ENCODE data around the gene USP7.
"Not testable (repeated sequence)": the region's sequence is repeated elsewhere in the genome, so short reads cannot be mapped to it uniquely, and the experiment has no call there.

USP7 gene

DNA sequence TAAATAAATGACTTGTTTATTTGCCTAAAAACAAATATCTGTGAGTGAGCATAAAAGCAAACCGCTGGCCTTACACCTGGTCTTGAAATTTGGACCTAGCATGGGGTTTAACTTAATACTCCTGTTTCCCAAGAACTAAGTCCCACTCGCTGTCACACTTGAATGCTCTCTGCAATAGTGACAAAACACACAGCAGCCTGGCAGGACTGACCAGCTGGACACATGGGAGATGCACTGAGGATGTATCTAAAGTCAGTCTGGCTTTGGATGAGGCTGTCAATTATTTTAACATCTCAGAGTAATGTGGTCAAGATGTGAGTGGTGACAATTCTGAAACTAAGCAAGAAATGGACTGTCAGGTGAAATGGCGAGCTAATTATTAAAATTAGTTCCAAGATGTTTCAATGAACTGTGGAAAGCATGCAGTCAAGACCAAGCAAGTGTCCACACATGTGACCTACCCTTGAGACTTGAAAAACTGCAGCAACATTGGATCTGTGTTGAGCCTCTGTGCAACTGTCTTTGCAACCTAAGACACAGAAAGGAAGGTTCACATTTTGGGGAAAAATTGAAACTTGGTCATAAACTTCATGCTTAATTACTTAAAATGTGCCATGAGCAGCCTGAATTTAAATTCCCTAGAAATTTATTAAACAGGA, 64.9 kb downstream of the USP7 start:
- DNase-seq, result no peak

DNA sequence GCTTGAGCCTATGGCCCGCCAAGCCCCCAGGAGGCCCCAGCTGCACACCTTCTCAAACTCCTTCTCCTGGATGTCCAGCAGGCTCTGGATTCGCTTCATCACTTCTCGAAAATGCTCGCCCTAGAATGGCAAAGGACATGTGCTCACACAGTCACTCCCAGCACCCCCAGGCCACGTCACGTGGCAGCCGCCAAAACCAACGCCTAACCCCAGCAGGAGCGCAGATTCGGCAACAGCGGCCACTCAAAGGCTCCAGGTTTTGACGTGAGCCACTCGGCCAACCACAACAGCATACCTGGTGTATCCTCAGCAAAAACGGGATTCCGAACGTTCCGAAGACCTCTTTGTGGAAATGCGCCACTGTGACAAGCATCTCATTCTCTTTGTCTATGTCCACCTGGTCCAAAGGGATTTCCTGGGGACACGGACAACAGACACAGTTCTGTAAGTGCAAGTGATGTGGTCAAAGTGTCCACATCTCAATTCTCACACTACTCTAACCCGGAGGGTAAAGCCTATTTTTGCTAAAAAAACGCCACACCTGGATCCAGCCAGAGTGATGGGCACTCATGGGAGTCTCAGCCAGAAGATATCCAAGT, 68.9 kb downstream of the USP7 start:
- DNase-seq, result no peak

DNA sequence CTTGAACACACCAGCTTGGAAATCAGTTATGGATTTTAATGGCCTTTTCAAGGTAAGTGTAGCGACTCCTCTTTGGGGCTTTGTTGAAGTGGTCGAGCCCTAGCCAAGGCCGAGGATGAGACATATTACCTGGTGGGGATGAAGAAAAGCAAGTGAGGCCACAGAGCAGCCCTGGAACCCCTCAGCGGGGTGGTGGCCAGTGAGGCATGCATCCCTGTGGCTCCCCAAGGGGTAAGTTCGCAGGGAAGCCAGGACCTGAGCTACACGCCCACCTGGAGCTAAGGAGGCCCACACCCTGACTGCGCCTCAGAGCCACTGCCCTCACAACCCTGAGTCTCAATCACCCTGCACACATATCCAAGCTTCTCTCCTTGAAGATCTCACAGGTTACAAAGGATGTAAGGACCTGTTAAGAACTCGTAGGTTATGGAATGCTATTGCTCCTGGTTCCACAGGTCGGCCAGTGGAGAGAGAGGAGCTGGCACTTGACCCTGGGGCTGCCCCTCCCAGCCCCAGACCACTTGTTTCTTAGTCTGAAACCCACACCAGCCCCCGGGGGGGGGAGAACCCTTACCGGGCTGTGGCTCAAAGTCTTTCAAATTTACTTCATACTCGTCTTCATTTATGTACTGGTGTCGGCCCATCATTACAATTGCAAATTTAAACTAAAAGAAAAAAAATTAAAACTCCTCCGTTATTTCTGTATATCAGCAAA, 69.6 kb downstream of the USP7 start:
- no peak for DNase-seq

DNA sequence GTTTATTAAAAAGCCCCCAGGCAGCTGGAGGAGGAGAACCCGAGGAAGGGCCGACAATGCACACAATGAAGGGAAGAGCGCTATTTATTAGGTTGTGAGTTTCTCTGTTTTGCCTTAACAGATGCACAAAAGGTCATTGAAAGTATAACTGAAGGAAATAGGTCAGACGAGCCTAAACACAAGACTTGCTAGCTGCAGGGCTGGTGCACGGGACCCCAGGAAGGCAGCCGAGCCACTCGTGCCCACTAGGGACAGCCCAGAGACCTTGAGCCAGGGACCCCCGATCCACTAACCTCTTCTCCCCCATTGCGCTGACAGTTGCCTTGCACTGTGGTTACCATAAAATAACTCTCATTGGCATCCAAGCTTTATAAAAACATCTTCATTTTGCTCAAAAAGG, 70.3 kb downstream of the USP7 start:
- DNase-seq, result no peak

DNA sequence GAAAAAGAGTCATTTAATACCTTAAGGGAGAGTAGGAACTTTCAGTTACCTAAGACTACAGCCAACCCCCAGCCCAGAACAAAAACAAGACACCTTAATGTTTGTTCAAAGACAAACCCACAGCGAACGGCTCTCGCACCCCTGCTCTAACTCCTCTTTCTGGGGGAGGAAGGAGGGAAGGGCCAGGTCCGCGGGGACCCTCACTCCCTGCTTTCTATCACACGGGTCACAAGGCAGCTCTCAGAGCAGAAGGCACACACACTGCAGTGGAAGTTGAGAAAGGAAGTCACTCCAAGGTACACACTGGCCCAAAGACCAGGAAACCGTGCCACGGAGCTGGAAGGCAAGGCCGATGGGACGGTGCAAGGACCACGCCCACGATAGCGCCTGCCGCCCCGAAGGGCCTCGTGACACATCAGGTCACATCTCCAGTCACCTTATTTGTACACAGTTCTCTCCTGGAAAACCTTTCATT, 71.6 kb downstream of the USP7 start:
- DNase-seq, result no peak

DNA sequence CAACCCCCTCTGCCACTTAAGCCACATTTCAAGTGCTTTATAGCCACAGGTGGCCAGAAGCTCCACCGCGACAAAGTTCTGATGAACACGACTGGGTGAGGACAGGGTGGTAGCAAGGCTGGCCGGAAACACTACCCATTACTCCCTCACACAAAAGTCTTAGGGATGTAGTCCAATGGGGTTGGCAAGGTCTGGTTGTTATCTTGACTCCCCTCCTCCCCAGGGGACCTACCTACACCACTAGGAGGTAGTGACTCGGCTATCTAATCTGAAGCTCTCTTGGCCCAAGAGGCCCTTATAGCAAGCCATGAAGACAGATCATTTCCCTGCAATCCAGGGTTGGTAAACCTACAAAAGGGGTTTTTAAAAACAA, 73.2 kb downstream of the USP7 start:
- no peak for DNase-seq

DNA sequence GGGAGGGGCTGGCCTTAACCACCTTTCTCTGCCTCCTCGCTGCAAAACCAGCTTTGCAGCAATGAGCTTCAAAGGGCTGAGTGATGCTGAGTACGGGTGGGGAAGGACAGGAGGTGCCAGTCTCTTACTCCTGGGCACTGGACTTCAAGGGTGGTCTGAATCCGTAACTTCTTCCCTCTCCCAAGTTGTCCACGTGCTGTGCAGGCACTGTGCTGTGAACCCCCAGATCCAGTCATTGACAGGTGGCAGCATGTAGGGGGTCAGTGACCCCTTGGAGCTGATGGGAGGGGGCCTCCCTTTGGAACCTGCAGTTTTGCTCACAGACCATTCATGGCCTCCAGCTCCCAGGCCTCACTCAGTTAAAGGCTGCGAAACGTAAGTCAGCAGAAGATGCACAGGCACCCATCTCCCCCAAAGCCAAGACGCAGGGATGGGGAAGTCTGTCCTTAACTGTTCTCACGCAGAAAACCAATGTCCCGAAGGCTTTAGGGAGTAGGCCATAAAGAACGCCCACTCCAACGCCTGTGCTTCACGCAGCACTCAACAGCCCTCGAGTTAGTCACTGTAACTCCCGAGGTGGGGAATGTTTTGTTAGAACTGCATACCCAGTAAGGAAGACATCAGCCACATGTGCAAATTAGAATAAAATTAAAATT, 73.7 kb downstream of the USP7 start:
- no peak for DNase-seq

DNA sequence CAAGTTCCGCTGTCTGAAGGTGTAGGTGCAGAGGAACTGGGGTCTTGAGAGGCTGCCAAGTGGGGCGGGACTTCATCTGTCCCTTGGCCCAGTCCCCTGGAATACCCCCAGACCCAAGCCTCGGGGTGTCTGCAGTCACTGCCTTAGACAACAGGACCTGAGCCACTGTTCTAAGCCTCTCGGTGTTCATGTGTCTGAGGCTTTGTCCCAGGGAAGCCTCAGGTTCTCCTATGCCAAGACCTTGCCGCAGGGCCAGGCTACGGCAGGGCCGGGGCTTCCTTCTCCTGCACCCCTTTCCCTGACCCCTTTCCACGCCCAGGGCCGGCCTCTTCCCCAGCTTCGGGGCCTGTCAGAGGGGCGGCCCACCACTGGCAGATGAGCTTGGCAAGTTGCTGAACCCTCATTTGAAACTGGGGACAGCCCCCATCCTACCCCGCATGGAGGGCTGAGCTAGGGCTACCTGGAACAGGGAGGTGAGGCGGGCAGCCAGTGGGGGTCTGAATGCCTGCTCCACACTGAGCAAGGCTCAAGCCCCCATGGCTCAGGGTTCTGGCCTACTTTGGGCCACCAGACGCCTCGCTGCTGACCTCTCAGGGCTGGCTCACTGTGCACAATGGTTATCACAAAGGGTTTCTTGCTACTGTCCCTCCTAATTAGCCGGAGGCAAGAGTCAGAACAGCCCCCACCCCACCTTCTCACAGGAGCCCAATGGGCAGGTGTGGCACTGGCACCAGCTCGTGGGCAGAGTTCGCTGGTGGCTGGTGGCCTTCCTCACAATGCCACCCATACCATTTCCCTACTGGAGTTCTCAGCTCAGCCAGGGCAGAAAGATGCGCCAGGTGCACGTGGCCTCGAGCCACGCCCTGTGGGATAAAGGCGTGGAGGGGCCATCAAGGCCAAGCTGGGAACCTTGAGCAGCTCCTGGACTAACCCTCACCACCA, 74.5 kb downstream of the USP7 start:
- no peak for DNase-seq

DNA sequence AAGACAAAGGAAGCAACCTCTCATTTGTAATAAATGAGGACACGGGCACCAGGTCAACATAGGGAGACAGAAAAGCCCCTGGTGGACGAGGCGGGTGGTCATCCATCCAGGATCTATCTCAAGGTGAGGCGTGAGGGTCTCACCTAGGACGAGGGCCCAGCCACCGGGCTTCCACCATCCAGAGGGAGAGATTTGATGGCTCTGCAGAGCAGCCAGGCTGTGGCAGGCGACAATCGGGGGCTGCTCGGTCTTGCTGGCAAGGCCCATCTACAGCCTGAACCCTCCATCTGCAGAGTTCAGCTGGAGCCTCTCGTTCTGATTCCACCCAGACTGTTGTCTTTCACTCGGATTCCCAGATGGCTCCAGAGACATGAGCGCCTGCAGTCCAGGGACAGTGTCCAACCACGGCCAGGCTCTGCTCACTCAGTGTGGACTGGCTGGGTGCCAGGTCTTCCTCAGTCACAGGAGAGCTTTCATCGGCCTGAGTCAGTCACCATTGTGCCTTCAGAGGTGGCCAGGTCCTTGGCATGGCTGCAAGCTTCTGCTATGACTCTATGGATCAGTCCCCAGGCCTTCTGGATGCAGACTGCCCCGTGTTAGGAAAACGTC, 75.7 kb downstream of the USP7 start:
- DNase-seq, result peak; percentile 45 to 67

DNA sequence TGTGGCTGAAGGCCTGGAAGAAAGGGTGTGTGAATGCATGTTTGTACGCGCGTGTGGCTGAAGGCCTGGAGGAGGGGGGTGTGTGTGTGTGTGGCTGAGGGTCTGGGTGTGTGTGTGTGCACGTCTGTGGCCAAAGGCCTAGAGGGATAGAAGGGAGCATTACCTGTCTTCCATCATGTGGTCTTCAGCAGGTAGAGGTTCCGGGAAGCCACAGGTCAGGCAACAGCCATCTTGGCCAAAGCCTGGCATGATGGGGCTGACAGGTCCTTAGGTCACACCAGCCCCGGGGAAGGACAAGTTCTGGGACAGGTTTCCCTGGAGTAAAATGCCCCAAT, 76.3 kb downstream of the USP7 start:
- no peak for DNase-seq

DNA sequence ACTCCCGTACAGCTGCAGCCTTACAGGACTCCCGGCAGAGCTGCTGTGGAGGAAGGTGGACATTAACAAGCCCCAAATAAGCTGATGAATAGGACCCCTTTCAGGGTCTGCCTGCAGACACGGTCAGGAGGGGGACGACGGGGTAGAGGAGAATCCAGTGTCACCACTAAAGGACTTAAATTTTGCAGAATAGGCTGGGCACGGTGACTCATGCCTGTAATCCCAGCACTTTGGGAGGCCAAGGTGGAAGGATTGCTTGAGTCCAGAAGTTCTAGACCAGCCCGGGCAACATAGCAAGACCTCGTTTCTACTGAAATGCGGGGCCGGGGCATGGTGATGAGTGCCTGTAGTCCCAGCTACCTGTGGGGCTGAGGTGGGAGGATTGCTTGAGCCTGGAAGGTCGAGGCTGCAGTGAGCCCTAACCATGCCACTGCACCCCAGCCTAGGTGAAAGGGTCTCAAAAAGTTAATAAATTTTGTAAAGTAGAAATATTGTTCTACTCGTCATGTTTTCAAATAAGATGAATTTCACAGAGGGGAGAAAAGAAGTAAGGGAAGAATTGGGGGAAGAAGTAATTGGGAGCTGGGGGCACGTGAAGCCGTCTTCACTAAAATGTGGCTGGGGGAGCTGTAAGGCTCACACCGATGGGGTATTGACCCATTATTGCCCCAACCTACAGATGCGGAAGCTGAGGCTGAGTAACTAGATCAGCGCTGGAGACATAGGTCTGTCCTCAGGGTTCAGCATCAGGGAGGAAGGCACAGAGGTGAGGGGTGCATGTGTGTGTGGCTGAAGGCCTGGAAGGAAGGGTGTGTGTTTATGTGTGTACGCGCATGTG, 76.9 kb downstream of the USP7 start:
- no peak for DNase-seq

DNA sequence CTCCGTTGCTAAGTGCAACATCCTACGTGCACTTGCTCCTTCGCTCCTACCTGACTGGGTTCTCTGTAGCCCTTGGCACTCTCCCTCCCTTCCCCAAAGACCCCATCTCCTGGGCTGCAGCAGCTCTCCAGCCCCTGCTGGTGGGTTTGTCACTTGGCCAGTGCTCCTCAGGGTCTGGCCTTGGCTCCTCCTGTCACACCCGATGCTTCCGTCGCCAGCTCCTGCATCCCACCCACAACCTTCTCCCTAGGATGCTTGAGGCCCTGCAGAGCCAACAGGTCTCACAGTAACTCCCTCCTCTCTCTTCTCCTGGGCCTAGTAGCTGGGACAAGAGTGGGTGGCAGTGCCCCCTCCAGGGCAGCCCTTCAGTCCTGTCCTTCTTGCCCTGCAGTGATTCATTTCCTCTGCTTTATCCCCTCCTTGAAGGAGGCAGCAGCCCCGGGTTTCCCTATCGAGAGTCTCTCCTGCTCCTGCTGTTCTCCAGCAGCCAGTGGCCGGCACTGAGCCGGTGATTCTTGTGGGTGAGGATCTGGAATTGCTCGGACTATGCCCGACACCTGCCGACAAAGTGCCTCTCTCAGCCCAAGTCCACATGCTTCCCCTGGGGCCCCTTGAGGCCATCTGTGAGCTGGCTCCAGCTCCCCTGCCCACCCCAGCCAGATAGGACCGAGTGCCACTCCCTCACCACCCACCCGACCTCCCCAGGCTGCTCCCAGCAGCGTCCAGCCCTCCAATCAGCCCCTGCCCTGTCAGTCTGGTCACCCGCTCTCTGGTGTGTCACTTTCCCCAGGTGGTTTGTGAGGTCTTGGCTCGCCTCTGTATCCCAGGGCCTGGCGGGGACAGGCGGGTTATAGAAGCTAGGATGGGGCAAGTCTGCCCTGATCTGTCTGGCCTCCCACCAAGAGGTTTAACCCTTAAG, 77.8 kb downstream of the USP7 start:
- DNase-seq, result no peak

DNA sequence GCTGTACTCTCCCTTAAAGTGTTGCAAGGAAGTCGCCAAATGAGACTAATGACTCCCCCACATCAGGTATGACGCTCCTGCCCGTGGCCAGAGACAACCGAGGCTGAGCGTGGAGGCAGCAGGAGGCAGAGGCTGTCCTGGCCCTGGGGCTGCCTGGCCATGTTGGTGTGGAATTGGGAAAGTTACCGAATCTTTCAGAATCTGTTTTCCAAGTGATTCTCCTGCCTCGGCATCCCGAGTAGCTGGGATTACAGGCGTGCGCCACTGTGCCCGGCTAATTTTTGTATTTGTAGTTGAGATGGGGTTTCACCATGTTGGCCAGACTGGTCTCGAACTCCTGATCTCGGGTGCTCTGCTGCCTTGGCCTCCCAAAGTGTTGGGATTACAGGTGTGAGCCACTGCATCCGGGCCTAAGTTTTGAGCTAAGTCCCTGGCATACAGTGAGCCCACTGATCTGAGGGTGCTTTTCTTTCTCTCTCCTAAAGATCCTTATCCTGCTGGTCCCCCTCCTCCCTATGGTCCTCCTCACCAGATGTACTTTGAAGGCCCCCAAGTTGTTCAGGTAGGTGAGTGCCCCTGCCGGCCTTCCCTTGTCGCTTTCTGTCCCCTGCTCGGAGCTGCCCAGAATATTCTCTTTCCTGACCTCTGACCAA, 80.9 kb downstream of the USP7 start:
- no peak for DNase-seq

DNA sequence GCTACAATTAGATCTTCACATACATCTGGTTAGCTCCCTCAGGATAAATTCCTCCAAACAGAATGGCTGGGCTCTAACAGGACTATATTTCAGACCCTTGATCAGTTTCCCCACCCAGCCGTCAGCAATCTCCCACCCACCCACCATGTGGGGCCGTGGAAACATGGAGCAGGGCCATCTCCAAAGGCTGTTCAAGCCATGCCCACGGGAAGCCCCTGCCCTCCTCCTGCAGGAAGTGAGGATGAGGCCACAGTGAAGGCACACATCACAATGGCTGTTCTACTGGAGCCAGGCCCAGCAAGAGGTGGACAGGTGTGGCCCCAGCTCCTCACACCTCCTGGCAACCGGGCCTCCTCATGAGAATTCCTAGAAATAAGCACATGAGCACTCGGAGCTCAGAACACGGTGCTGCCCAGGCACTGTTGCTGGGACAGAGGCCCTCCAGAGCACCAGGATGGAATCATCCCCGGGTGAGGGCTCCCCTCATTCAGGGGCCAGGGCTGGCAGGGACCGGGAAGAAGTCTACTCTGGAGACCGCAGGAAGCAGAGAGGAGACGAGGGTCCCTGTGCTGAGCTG, 81.6 kb downstream of the USP7 start, which contains the start of gene LITAFD:
Gene LITAFD (plus strand): TSS at position 311 of the 577 bp plus-strand sequence. CDS start 2,005 bp downstream, outside the sequence.
- DNase-seq, result no peak

DNA sequence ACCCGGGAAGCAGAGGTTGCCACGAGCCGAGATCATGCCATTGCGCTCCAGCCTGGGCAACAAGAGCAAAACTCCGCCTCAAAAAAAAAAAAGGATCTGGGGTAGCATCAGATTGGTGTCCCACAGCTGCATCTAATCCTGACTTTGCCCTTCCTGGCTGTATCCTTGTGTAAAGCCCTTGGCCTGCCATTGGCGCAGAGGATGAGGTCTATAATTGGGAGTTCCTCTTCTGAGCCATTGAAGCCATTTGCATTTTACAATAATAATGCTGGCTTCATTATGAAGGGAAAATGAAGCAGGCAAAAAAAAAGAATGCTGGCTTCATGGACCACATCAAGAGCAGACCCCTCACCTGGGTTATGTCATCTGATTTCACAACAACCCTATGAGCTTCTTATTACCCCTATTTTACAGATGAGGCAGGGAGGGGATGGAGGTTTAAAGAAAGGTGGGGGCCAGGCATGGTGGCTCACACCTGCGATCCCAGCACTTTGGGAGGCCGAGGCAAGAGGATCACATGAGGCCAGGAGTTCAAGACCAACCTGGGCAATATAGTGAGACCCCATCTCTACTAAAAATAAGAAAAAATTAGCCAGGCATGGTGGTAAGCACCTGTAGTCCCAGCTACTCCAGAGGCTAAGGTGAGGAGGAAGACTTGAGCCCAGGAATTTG, 82.7 kb downstream of the USP7 start:
- DNase-seq, result no peak

DNA sequence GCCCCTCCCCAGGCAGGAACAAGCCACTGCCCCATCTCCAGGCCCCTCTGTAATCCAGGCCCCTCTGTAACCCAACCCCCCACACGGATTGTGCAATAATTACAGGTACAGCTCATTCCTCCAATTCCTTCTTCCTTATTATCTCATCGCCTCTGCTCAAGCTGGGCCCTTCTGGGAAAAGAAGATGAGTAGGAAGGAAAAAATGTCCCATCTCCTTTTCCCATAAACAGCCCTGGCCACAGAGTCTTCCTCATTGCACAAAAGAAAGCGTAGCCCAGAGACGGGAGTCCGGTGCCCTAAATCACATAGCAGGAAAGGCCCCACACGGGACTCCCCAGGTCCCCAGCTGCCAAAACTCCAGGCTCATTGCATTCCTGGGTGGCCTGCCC, 85.2 kb downstream of the USP7 start:
- no peak for DNase-seq

DNA sequence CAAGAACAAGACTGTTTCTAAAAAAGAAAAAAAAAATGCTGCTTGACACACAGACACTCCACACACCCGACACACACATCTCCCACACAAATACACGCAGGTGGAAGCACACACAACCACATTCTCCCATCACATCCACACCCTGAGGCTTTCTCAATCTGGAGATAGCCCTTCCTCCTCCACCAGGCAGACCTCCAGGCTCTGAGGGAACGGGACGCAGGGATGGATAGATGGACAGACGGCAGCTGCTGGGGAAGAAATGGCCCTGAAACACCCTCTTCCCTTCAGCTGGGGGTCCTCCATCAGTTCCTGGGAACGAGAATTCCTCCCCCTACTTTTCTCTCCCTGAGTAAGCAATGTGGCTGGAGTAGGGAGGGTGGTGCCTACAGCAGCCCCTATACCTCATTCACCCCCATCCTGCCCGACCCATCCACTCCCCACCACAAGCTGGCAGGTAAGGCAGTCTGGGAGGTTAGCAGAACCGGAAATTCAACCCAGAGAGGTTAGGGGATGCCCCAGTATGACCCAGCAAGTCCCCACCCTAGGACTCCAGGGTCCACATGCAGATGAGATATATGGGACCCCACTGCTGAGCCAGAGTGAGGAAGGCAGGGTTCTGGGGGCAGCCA, 85.7 kb downstream of the USP7 start:
- DNase-seq, result no peak

DNA sequence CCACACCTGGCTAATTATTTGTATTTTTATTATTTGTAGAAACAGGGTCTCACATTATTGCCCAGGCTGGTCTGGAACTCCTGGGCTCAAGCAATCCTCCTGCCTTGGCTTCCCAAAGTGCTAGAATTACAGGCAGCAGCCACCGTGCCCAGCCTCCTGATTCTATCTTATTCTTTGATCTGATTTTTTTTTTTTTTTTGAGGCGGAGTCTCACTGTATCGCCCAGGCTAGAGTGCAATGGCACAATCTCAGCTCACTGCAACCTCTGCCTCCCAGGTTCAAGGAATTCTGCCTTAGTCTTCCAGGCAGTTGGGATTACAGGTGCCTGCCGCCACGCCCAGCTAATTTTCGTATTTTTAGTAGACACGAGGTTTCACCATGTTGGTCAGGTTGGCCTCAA, 88.4 kb downstream of the USP7 start:
- DNase-seq, result not testable (repeated sequence)

All from hippocampal formation (tissue), 2 donors.